Measurements from ENCODE around the gene ZNF614.
"Not testable (repeated sequence)": the region's sequence is repeated elsewhere in the genome, so short reads cannot be mapped to it uniquely, and the experiment has no call there.

ZNF614 gene

DNA sequence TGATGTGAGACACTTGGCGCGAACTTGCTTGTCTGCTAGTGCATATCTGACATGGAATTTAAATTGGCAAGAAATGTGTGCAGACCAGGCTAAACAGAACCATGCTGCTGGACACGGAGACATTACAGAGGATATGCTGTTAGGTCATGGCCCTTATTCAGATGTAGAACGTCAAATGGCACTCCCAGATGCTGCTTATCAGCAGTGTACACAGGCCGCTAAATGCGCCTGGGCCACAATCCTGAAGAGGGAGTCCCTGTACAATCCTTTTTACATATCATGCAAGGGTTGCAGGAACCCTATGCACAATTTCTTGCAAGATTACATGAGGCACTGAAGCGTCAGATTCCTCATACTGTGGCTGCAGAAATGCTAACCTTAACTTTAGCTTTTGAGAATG is 50.8 kb downstream of the ZNF614 start:
- H3K4me1 ChIP-seq: no peaks in the 10 kb centered on the region
- in situ Hi-C loops (cut with MboI; ENCODE audit: low sequenced_read_pairs): no loop called here
- H3K4me3 ChIP-seq: no peak overlapping the region
- H3K9me3 ChIP-seq: peaks cover 5% of the 10 kb centered on the region
- no peaks in the 10 kb centered on the region for H3K27me3 ChIP-seq (ENCODE audit: low read depth)
- DNase-seq (ENCODE audit: low spot score in 2 of 2): no peak
- H3K36me3 ChIP-seq (replicated peaks): 0 out of 2 replicates have a peak, but pooled peaks cover 3% of the 10 kb centered on the region

DNA sequence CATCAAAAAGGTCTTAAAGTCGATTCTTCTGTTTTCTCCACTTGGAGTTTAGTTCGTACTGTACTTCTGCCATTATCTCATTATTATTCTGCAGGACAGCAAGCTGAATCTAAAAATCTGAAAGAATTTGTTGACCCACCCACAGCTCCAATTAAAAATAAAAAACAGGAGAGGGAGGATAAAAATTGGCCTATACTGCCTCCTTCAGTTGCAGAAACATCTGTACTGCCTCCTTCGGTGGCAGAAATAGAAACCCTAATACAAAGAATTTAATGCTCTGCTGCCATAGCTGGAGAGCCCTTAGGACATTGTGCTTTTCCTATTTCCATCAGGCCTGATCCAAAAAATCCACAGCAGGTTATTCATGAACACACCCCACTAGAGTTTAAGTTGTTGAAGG is 51.3 kb downstream of the ZNF614 start:
- Histone ChIP-seq H3K4me3 (no peak overlapping the region), H3K9me3 (peaks cover 6% of the 10 kb centered on the region), H3K36me3 (replicated peaks) (peaks cover 3% of the 10 kb centered on the region; the same call in 1 of the 2 replicates), H3K27me3 (ENCODE audit: low read depth) (no peaks in the 10 kb centered on the region), H3K4me1 (no peaks in the 10 kb centered on the region)
- no peak for DNase-seq (ENCODE audit: low spot score in 2 of 2)
- in situ Hi-C loops (cut with MboI; ENCODE audit: low sequenced_read_pairs): no loop called here

DNA sequence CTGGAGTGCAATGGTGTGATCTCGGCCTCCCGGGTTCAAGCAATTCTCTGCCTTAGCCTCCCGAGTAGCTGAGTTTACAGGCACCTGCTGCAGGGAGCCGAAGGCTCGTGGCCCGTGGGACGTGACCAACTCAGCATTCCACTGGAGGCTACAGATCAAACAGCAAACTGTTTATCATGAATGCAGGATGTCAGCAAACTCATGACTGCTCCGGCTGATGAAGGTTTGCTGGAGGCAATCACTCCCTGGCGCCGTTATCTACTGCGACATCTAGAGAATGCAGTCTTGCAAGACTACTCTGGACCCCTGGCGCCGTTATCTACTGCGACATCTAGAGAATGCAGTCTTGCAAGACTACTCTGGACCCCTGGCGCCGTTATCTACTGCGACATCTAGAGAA is 52.4 kb downstream of the ZNF614 start:
- DNase-seq (ENCODE audit: low spot score in 2 of 2); in situ Hi-C loops (cut with MboI; ENCODE audit: low sequenced_read_pairs); H3K27me3 ChIP-seq (ENCODE audit: low read depth); H3K4me3 ChIP-seq; H3K4me1 ChIP-seq: not testable (repeated sequence)
- Histone ChIP-seq H3K36me3 (replicated peaks) (peaks cover 10% of the 10 kb centered on the region; the same call in 1 of the 2 replicates), H3K9me3 (peaks cover 14% of the 10 kb centered on the region)

DNA sequence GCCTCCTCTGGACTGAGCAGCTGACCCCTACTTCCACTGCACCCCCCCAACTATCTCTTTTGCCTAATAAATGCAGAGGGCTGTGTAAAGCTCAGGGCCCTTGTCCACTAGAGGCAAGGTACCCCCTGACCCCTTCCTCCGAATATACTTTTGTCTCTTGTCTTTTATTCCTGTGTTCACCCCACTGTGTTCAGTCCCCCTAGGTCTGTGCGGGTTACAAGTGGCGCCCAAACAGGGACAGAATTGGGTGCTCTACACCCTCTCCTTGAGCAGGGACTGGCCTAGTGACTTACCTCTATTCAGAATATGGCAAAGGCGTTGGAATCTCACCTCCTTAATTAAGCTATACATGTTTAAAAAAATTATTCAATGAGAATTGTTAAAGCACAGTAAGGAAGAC is 56.6 kb downstream of the ZNF614 start:
- DNase-seq (ENCODE audit: low spot score in 2 of 2): no peak
- Histone ChIP-seq H3K4me3 (no peak overlapping the region), H3K9me3 (peaks cover 18% of the 10 kb centered on the region), H3K4me1 (no peaks in the 10 kb centered on the region), H3K27me3 (ENCODE audit: low read depth) (no peaks in the 10 kb centered on the region), H3K36me3 (replicated peaks) (peaks cover 15% of the 10 kb centered on the region)
- in situ Hi-C loops (cut with MboI; ENCODE audit: low sequenced_read_pairs): no loop called here

DNA sequence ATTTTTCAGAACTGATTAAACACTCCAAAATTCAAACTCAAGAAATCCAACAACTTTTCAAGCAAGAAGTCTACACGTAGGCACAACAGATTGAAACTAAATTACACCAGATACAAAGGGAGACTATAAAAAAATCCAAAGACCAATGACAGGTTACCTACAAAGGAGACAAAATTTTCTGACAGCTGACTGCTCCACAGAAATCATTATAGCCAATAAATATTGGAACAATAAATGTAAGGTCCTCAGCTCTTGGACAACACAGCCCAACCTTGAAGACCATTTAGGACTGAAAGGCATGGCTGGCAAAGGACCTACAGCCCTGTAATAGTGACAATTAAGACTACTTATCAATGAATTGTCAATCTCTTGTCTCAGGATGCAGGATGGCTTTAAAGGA is 57.5 kb downstream of the ZNF614 start:
- Histone ChIP-seq H3K9me3 (peaks cover 18% of the 10 kb centered on the region), H3K36me3 (replicated peaks) (peaks cover 18% of the 10 kb centered on the region), H3K27me3 (ENCODE audit: low read depth) (no peaks in the 10 kb centered on the region), H3K4me1 (no peaks in the 10 kb centered on the region), H3K4me3 (no peak overlapping the region)
- no peak for DNase-seq (ENCODE audit: low spot score in 2 of 2)
- in situ Hi-C loops (cut with MboI; ENCODE audit: low sequenced_read_pairs): no loop called here

DNA sequence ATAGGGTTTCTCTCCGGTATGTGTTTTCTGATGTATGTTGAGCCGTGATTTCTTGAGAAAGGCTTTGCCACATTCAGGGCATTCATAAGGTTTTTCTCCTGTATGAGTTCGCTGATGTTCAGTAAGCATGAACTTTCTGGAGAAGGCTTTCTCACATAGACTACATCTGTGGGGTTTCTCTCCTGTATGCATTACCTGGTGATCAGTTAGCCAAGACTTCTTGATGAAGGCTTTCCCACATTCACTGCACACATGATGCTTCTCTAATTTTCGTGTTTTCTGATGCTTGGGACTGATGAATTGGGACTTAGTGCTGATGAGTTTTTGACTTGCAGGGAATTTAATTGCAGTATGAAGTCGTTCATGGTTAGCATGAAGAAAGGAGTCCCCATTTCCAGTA is 62.6 kb downstream of the ZNF614 start:
- Histone ChIP-seq H3K36me3 (replicated peaks) (peaks cover 13% of the 10 kb centered on the region), H3K4me3 (no peak overlapping the region), H3K27me3 (ENCODE audit: low read depth) (no peaks in the 10 kb centered on the region), H3K4me1 (no peaks in the 10 kb centered on the region), H3K9me3 (peaks cover 4% of the 10 kb centered on the region)
- DNase-seq (ENCODE audit: low spot score in 2 of 2): no peak
- in situ Hi-C loops (cut with MboI; ENCODE audit: low sequenced_read_pairs): no loop called here

All from HAP-1 (cell line).